ENCODE results near the gene METAP2. TPM values are rescaled to one million over a fixed set of nuclear protein-coding genes. Genes with fewer than 3 reads are reported as not detected.
A peak's percentile ranks its signal among the peaks of the same experiment; 100 is the strongest.

Gene METAP2
- total RNA-seq, 1 donor from 2014 or later = 90.6 TPM

- TF ChIP-seq, protein P1, sequence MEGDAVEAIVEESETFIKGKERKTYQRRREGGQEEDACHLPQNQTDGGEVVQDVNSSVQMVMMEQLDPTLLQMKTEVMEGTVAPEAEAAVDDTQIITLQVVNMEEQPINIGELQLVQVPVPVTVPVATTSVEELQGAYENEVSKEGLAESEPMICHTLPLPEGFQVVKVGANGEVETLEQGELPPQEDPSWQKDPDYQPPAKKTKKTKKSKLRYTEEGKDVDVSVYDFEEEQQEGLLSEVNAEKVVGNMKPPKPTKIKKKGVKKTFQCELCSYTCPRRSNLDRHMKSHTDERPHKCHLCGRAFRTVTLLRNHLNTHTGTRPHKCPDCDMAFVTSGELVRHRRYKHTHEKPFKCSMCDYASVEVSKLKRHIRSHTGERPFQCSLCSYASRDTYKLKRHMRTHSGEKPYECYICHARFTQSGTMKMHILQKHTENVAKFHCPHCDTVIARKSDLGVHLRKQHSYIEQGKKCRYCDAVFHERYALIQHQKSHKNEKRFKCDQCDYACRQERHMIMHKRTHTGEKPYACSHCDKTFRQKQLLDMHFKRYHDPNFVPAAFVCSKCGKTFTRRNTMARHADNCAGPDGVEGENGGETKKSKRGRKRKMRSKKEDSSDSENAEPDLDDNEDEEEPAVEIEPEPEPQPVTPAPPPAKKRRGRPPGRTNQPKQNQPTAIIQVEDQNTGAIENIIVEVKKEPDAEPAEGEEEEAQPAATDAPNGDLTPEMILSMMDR (IDR thresholded peaks at IDR 0.05; ENCODE audit: unreplicated experiment) = no peak
- Mint-ChIP-seq H3K4me1 (ENCODE audit: low read depth) (peaks cover 36% of the 10 kb centered on the region), H3K4me3 (ENCODE audit: low read depth) (peak overlapping the region; percentile 80), H3K9me3 (ENCODE audit: low read depth) (peaks cover 6% of the 10 kb centered on the region), H3K27ac (peak overlapping the region; percentile 92), H3K36me3 (ENCODE audit: insufficient read depth) (peaks cover 1% of the 10 kb centered on the region), H3K27me3 (peaks cover 41% of the 10 kb centered on the region)
- DNase-seq (ENCODE audit: low spot score, unreplicated experiment) = no peak
These were observed 73.6 kb downstream of the METAP2 start for GRCh38 chr12:95547522-95548055.

DNA sequence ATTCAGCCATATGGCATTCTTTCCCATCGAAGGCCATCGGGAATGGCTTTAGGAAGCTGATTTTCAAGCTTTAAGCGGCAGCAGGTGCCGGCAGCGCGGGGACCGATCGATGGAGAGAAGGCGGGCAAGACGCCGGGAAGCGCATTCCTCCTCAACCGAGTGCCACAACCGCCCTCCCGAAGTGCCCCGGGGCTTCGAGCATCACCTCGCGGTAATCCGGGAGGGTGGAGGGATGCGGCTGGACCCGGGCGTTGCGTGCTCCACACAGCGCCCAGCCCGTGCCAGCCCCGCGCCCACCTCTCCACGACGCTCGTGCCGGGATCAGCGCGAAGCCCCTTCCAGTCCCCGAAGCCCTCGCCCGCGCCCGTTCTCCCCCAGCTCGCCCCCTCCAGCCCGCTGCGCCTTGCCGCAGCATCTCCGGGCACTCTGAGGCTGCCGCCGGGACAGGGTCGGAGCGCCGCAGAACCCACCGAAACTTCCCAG lies 74.1 kb downstream of the METAP2 start:
- Mint-ChIP-seq H3K4me1 (ENCODE audit: low read depth) (peaks cover 36% of the 10 kb centered on the region), H3K4me3 (ENCODE audit: low read depth) (peak overlapping the region; percentile 80), H3K36me3 (ENCODE audit: insufficient read depth) (peaks cover 1% of the 10 kb centered on the region), H3K27ac (peak overlapping the region; percentile 92), H3K9me3 (ENCODE audit: low read depth) (peaks cover 6% of the 10 kb centered on the region), H3K27me3 (peaks cover 41% of the 10 kb centered on the region)
- peak; percentile 59 for DNase-seq (ENCODE audit: low spot score, unreplicated experiment)
- TF ChIP-seq, protein P1 (IDR thresholded peaks at IDR 0.05; ENCODE audit: unreplicated experiment) = no peak

GRCh38 chr12:95548539-95549391 lies 74.8 kb downstream of the METAP2 start:
- Mint-ChIP-seq H3K4me3 (ENCODE audit: low read depth) (peak overlapping the region; percentile 80), H3K36me3 (ENCODE audit: insufficient read depth) (peaks cover 1% of the 10 kb centered on the region), H3K4me1 (ENCODE audit: low read depth) (peaks cover 36% of the 10 kb centered on the region), H3K27ac (peak overlapping the region; percentile 84), H3K27me3 (peaks cover 41% of the 10 kb centered on the region), H3K9me3 (ENCODE audit: low read depth) (peaks cover 6% of the 10 kb centered on the region)
- peak; percentile 63 for DNase-seq (ENCODE audit: low spot score, unreplicated experiment)
- TF ChIP-seq, protein P1 (IDR thresholded peaks at IDR 0.05; ENCODE audit: unreplicated experiment) = no peak

DNA sequence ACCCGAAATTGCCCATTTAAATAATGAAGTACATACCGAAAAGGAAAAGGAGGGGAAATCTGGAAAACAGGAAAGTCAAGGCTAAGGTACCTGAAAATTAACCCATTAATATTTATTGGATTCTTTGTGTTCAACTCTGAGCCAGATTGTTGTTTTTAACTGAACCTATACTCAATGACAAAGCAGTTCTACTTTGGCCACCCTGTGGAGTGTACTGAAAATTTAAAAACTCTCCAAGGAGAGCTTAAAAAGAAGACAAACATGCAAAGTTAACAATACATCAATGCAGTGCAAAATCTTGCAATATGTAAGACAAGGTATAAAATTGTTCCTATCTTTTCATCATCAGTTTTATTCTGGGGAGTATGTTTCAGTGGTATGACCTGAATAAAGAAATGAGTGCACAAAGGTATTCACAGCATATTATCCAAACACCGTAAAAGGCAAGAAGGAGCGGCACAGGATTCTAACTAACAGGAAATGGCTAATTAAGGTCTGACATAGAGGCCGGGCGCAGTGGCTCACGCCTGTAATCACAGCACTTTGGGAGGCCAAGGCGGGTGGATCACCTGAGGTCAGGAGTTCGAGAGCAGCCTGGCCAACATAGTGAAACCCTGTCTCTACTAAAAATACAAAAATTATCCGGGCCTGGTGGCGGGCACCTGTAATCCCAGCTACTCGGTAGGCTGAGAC lies 75.6 kb downstream of the METAP2 start:
- H3K9me3 Mint-ChIP-seq (ENCODE audit: low read depth) = peaks cover 6% of the 10 kb centered on the region
- DNase-seq (ENCODE audit: low spot score, unreplicated experiment) = no peak
- H3K4me1 Mint-ChIP-seq (ENCODE audit: low read depth) = peaks cover 41% of the 10 kb centered on the region
- peaks cover 41% of the 10 kb centered on the region for H3K27me3 Mint-ChIP-seq
- peak overlapping the region; percentile 84 for H3K27ac Mint-ChIP-seq
- H3K36me3 Mint-ChIP-seq (ENCODE audit: insufficient read depth) = peaks cover 1% of the 10 kb centered on the region
- peak overlapping the region; percentile 80 for H3K4me3 Mint-ChIP-seq (ENCODE audit: low read depth)
- TF ChIP-seq, protein P1 (IDR thresholded peaks at IDR 0.05; ENCODE audit: unreplicated experiment) = no peak

GRCh38 chr12:95551305-95551704 lies 77.4 kb downstream of the METAP2 start, which contains the start of gene USP44:
TSS of gene USP44 (minus strand) at chr12:95551476. CDS start at chr12:95534256, 17,220 bp downstream.
- DNase-seq (ENCODE audit: low spot score, unreplicated experiment) = no peak
- Mint-ChIP-seq H3K9me3 (ENCODE audit: low read depth) (peaks cover 6% of the 10 kb centered on the region), H3K27ac (peak within 1 kb of the TSS; percentile 31), H3K27me3 (peaks cover 34% of the 10 kb centered on the region), H3K4me3 (ENCODE audit: low read depth) (peak within 1 kb of the TSS; percentile 46), H3K36me3 (ENCODE audit: insufficient read depth) (peaks cover 1% of the 10 kb centered on the region), H3K4me1 (ENCODE audit: low read depth) (peaks cover 39% of the 10 kb centered on the region)
- TF ChIP-seq, protein P1 (IDR thresholded peaks at IDR 0.05; ENCODE audit: unreplicated experiment) = no peak

Data from progenitor cell of endocrine pancreas (in vitro differentiated cells).